ENCODE data around the gene ALS2CL. TPM values are rescaled to one million over a fixed set of nuclear protein-coding genes. Genes with fewer than 3 reads are reported as not detected.

The ALS2CL gene
- total RNA-seq, 3 donors from 2014 or later = 1.3 to 1.5 (median 1.4) TPM

DNA sequence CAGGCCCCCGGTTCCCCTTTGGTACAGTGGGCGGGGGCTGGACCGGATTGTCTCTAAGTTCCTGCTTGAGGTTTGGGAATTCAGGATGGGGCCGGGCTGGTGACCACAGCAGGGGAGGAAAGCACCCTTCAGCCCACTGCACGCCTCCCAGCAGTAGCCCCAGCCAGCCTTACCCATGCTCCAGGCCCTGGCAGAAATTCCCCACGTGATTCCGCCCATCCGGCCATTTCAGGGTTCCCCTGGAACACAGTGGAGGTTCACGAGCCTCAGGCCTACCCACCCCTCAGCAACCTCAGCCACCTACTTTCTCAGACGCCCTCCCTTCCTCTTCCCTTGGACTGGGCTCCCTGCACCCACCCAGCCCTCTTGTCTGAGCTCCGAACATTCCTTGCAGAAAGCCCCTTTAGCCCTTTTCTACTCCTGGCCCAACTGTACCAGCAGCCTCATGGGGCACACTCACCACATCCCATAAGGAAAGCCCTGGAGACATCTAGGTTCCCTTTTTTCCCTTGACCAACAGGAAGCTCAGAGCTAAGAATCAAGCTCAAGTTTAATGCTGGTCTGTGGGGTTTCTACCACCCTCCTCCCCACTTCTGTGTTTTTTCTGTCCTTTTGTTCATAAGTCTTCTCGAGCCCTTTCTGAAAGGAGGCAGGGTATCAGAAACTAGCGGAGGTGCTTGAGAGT is 11.5 kb downstream of the ALS2CL start:
- no peaks in the 10 kb centered on the region for H3K4me1 Mint-ChIP-seq (ENCODE audit: low read depth)
- H3K36me3 Mint-ChIP-seq (ENCODE audit: insufficient read depth) = peaks cover 5% of the 10 kb centered on the region
- DNase-seq (no peak), ATAC-seq (no peak)
- H3K9me3 Mint-ChIP-seq = no peaks in the 10 kb centered on the region
- H3K27me3 Mint-ChIP-seq (ENCODE audit: low read depth) = no peaks in the 10 kb centered on the region
- H3K4me3 Mint-ChIP-seq = no peak overlapping the region

DNA sequence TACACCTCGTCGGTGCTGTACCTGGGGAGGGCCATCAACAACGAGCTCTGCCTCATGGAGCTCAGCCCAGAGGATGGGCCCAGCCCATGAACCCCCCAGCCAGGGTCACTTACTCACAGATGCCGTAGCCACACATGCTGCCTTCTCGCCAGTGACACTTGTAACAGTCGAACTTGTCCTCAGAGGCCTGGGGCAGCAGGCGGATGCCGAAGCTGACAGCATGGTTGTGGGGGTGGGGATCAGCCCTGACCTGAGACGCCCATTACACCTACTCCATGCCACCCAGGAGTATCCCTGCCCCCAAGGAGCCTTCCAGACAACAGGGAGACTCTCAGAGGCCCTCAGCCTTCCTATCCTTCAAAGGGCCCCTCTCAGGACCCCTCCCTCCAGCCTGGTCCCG is 12.1 kb downstream of the ALS2CL start:
- DNase-seq = no peak
- ATAC-seq = no peak
- peaks cover 5% of the 10 kb centered on the region for H3K36me3 Mint-ChIP-seq (ENCODE audit: insufficient read depth)
- no peaks in the 10 kb centered on the region for H3K27me3 Mint-ChIP-seq (ENCODE audit: low read depth)
- H3K4me3 Mint-ChIP-seq = no peak overlapping the region
- H3K4me1 Mint-ChIP-seq (ENCODE audit: low read depth) = no peaks in the 10 kb centered on the region
- H3K9me3 Mint-ChIP-seq = no peaks in the 10 kb centered on the region

GRCh38 chr3:46680298-46680826 is 13.1 kb downstream of the ALS2CL start:
- H3K4me3 Mint-ChIP-seq = no peak overlapping the region
- DNase-seq = no peak
- no peaks in the 10 kb centered on the region for H3K9me3 Mint-ChIP-seq
- peaks cover 5% of the 10 kb centered on the region for H3K36me3 Mint-ChIP-seq (ENCODE audit: insufficient read depth)
- H3K27me3 Mint-ChIP-seq (ENCODE audit: low read depth) = no peaks in the 10 kb centered on the region
- H3K4me1 Mint-ChIP-seq (ENCODE audit: low read depth) = no peaks in the 10 kb centered on the region
- no peak for ATAC-seq

DNA sequence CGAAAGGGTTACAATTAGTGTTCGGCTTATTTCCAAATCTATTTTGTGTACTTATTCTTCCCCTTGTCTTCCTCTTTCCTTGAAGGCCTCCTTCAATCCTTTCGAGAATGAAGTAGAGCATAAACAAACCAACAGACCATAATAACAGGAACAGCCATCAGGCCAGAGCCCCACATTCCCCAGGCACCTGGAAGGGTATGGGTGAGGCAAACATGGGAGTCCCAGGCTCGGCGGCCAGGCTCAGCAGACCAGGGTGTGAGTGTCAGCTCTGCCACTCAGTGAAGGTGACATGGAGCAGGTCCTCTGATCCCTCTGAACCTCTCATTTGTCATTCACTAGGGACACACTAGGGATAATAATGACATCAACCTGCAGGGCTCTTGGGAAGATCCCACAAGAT is 13.8 kb downstream of the ALS2CL start:
- Mint-ChIP-seq H3K4me3 (no peak overlapping the region), H3K27me3 (ENCODE audit: low read depth) (no peaks in the 10 kb centered on the region), H3K36me3 (ENCODE audit: insufficient read depth) (peaks cover 8% of the 10 kb centered on the region), H3K9me3 (no peaks in the 10 kb centered on the region), H3K4me1 (ENCODE audit: low read depth) (no peaks in the 10 kb centered on the region)
- ATAC-seq = no peak
- DNase-seq = no peak

DNA sequence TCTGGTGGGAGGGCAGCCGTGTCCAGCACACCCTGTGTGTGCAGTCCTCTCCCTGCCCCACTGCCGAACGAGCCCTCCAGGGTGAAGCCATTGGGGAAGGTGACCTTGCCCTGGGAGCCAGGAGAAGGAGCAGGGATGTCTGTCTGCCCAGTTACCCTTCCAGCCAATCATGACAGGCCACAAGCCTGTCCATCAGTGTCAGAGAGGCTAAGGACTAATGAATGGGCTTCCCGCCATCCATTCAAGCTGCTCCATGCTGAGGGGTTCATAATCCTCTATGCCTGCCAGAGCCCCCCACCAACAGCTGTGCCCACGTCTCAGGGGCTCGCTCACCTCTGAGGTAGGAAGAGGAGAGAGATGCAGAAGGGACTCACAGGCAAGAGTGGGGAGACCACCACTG is 15.2 kb downstream of the ALS2CL start:
- Mint-ChIP-seq H3K36me3 (ENCODE audit: insufficient read depth) (peaks cover 10% of the 10 kb centered on the region), H3K9me3 (no peaks in the 10 kb centered on the region), H3K27me3 (ENCODE audit: low read depth) (no peaks in the 10 kb centered on the region), H3K4me1 (ENCODE audit: low read depth) (no peaks in the 10 kb centered on the region), H3K4me3 (no peak overlapping the region)
- DNase-seq (no peak), ATAC-seq (no peak)

DNA sequence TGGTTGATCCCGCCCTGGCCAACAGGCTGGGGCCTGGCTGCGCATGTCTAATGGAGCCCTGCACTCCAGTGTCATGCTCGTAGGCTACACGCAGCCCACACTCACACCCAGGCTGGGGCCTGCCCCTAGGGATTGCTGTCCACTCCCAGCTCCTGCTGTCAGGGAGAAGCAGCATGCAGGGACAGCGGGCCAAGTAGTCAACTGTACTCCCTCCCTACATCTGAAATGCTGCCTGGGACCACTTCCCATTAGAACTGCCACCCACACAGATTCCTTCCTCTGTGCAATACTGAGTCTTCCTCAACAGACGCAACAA is 16.1 kb downstream of the ALS2CL start:
- H3K36me3 Mint-ChIP-seq (ENCODE audit: insufficient read depth) = peaks cover 10% of the 10 kb centered on the region
- H3K4me3 Mint-ChIP-seq = no peak overlapping the region
- no peaks in the 10 kb centered on the region for H3K9me3 Mint-ChIP-seq
- H3K4me1 Mint-ChIP-seq (ENCODE audit: low read depth) = no peaks in the 10 kb centered on the region
- DNase-seq (no peak), ATAC-seq (no peak)
- no peaks in the 10 kb centered on the region for H3K27me3 Mint-ChIP-seq (ENCODE audit: low read depth)

- Mint-ChIP-seq H3K36me3 (ENCODE audit: insufficient read depth) (peaks cover 10% of the 10 kb centered on the region), H3K4me3 (no peak overlapping the region), H3K4me1 (ENCODE audit: low read depth) (no peaks in the 10 kb centered on the region), H3K27me3 (ENCODE audit: low read depth) (no peaks in the 10 kb centered on the region), H3K9me3 (no peaks in the 10 kb centered on the region)
- ATAC-seq (no peak), DNase-seq (no peak)
Observed at GRCh38 chr3:46676601-46677410, 16.7 kb downstream of the ALS2CL start.

- DNase-seq (no peak), ATAC-seq (no peak)
- H3K27me3 Mint-ChIP-seq (ENCODE audit: low read depth) = no peaks in the 10 kb centered on the region
- H3K36me3 Mint-ChIP-seq (ENCODE audit: insufficient read depth) = peaks cover 10% of the 10 kb centered on the region
- no peaks in the 10 kb centered on the region for H3K4me1 Mint-ChIP-seq (ENCODE audit: low read depth)
- H3K9me3 Mint-ChIP-seq = no peaks in the 10 kb centered on the region
- H3K4me3 Mint-ChIP-seq = no peak overlapping the region
Observed at GRCh38 chr3:46675843-46676567, 17.5 kb downstream of the ALS2CL start.

DNA sequence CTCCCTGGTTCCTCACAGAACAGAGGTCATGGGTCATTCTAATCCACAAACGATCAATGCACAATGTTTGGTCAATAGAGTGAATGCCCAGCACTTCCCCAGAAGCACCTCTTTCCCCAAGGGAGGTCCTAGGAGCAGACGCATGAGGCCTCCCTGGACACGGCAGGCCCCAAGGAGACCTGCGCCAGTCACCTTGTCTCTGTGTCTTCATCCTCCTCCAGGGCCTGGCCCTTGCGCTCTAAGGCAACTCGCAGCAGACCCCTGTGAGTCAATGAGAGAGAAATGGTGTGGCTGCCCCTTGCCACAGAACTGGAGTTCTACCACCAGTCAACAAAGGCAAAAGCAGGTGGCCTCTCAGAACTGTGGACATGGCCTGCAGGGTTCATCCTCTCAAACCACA is 18.1 kb downstream of the ALS2CL start:
- Mint-ChIP-seq H3K36me3 (ENCODE audit: insufficient read depth) (peaks cover 10% of the 10 kb centered on the region), H3K4me3 (no peak overlapping the region), H3K4me1 (ENCODE audit: low read depth) (no peaks in the 10 kb centered on the region), H3K9me3 (no peaks in the 10 kb centered on the region), H3K27me3 (ENCODE audit: low read depth) (no peaks in the 10 kb centered on the region)
- DNase-seq (no peak), ATAC-seq (no peak)

- no peaks in the 10 kb centered on the region for H3K27me3 Mint-ChIP-seq (ENCODE audit: low read depth)
- DNase-seq (no peak), ATAC-seq (no peak)
Observed at GRCh38 chr3:46674031-46674845, 19.2 kb downstream of the ALS2CL start.

GRCh38 chr3:46673151-46674030 is 20.1 kb downstream of the ALS2CL start:
- H3K4me3 Mint-ChIP-seq = no peak overlapping the region
- H3K9me3 Mint-ChIP-seq = no peaks in the 10 kb centered on the region
- H3K36me3 Mint-ChIP-seq (ENCODE audit: insufficient read depth) = peaks cover 7% of the 10 kb centered on the region
- no peak for DNase-seq
- no peak for ATAC-seq
- no peaks in the 10 kb centered on the region for H3K27me3 Mint-ChIP-seq (ENCODE audit: low read depth)
- no peaks in the 10 kb centered on the region for H3K4me1 Mint-ChIP-seq (ENCODE audit: low read depth)

More at GRCh38 chr3:46674031-46674845, 19.2 kb downstream of the ALS2CL start:
- peaks cover 7% of the 10 kb centered on the region for H3K36me3 Mint-ChIP-seq (ENCODE audit: insufficient read depth)
- H3K4me1 Mint-ChIP-seq (ENCODE audit: low read depth) = no peaks in the 10 kb centered on the region
- no peaks in the 10 kb centered on the region for H3K9me3 Mint-ChIP-seq
- H3K4me3 Mint-ChIP-seq = no peak overlapping the region

DNA sequence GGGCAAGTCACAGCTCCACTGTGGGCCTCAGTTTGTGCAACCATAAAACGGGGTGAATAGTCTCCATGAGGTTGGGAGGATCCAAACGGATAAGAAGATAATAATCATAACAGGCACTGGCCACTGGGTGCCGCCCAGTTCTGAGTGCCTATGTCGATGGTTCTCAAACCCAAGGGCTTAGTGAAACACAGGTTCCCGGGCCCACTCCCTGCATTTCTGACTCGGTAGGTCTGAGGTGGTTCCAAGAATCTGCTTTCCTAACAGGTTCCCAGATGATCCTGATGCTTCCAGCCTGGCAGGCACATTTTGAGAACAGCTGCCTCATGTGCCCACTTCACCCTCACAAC is 21.2 kb downstream of the ALS2CL start:
- Mint-ChIP-seq H3K4me3 (no peak overlapping the region), H3K4me1 (ENCODE audit: low read depth) (no peaks in the 10 kb centered on the region), H3K9me3 (no peaks in the 10 kb centered on the region)

GRCh38 chr3:46671541-46672348 is 21.7 kb downstream of the ALS2CL start:
- ATAC-seq (no peak), DNase-seq (no peak)
- no peak overlapping the region for H3K4me3 Mint-ChIP-seq
- peaks cover 7% of the 10 kb centered on the region for H3K36me3 Mint-ChIP-seq (ENCODE audit: insufficient read depth)
- H3K4me1 Mint-ChIP-seq (ENCODE audit: low read depth) = no peaks in the 10 kb centered on the region
- H3K27me3 Mint-ChIP-seq (ENCODE audit: low read depth) = peaks cover under 1% of the 10 kb centered on the region
- H3K9me3 Mint-ChIP-seq = no peaks in the 10 kb centered on the region

More for the DNA sequence above, 21.2 kb downstream of the ALS2CL start:
- ATAC-seq (no peak), DNase-seq (no peak)
- Mint-ChIP-seq H3K36me3 (ENCODE audit: insufficient read depth) (peaks cover 7% of the 10 kb centered on the region), H3K27me3 (ENCODE audit: low read depth) (no peaks in the 10 kb centered on the region)
